Panc1 (cell line): ENCODE measurements around the gene ACSL6. TPM values are rescaled to one million over a fixed set of nuclear protein-coding genes. Genes with fewer than 3 reads are reported as not detected.

ENCODE experiments used
- ATAC-seq: fragments of 200-7000 bp; cut with Tn5 transposase; 2 replicates; pipeline ENCODE4 v1.9.1; 2020; ENCODE audit warnings: mild to moderate bottlenecking, moderate library complexity
- BruUV-seq: library from RNA; stranded (reverse); fragments of 400-500 nt; replicated peaks from 2 replicates; lab custom pipeline; 2021; lab: Mats Ljungman, UMichigan
- CTCF ChIA-PET: fragments of 300-600 bp; sonication (Branson Sonifier 250); formaldehyde crosslinking; loops from one replicate; lab custom pipeline; 2022; ENCODE audit warnings: antibody characterized with exemption; lab: Charles Lee
- POLR2A ChIA-PET: fragments of 300-600 bp; sonication (Branson Sonifier 250); formaldehyde crosslinking; loops from one replicate; lab custom pipeline; 2022; ENCODE audit warnings: antibody characterized with exemption; lab: Charles Lee
- DNase-seq: peaks from one replicate; pipeline ENCODE4 v3.0.0-alpha.2; 2010; ENCODE audit warnings: low read depth, low spot score
- H3K27ac ChIP-seq: 2 replicates; pipeline ENCODE4 v1.5.1; 2011; ENCODE audit warnings: mild to moderate bottlenecking, low read length, inconsistent platforms
- H3K27me3 ChIP-seq: fragments of 200-500 bp; sonication (Bioruptor generic); 2 replicates; pipeline ENCODE4 v1.6.0; 2014; ENCODE audit warnings: low read length, inconsistent platforms; ENCODE audit not compliant: control insufficient read depth, insufficient read depth
- H3K36me3 ChIP-seq: fragments of 200-500 bp; sonication (Bioruptor generic); 2 replicates; pipeline ENCODE4 v1.5.1; 2014; ENCODE audit warnings: inconsistent platforms, mild to moderate bottlenecking, low read length, moderate library complexity; ENCODE audit not compliant: control insufficient read depth, insufficient read depth
- H3K4me1 ChIP-seq: 2 replicates; pipeline ENCODE4 v1.5.1; 2011; ENCODE audit warnings: inconsistent platforms, mild to moderate bottlenecking, low read length, moderate library complexity; ENCODE audit not compliant: control insufficient read depth, insufficient read depth
- H3K4me3 ChIP-seq, 2 experiments: 2 replicates each; pipeline ENCODE4 v1.5.1; 2011 to 2012; ENCODE audit warnings: low read depth in 2 of 2, low read length in 2 of 2, mild to moderate bottlenecking in 2 of 2, inconsistent platforms in 1 of 2, moderate library complexity in 1 of 2
- H3K9me3 ChIP-seq: fragments of 200-500 bp; sonication (Bioruptor generic); 2 replicates; pipeline ENCODE4 v1.5.1; 2014; ENCODE audit warnings: low read depth, mild to moderate bottlenecking, inconsistent platforms, low read length, moderate library complexity; ENCODE audit not compliant: control insufficient read depth, insufficient read depth
- CTCF ChIP-seq: fragments of 450-650 bp; IDR thresholded peaks from 2 replicates; pipeline ENCODE4 v1.5.1; 2017; ENCODE audit warnings: mild to moderate bottlenecking
- POLR2AphosphoS5 ChIP-seq: IDR thresholded peaks from 2 replicates; pipeline ENCODE4 v1.6.1; 2012; ENCODE audit warnings: mild to moderate bottlenecking, low read depth, low read length, moderate library complexity
- REST ChIP-seq, 2 experiments: IDR thresholded peaks; 2 replicates each; pipeline ENCODE4 v1.6.1; 2011 to 2012; ENCODE audit warnings: low read depth in 2 of 2, control low read depth in 1 of 2, low read length in 1 of 2, mild to moderate bottlenecking in 1 of 2, moderate library complexity in 1 of 2; ENCODE audit not compliant: insufficient read depth in 1 of 2
- SIN3A ChIP-seq: IDR thresholded peaks from 2 replicates; pipeline ENCODE4 v1.6.1; 2012; ENCODE audit warnings: low read depth, mild to moderate bottlenecking, low read length, moderate library complexity, borderline replicate concordance; ENCODE audit not compliant: insufficient read depth
- TCF7L2 ChIP-seq: IDR thresholded peaks from 2 replicates; pipeline ENCODE4 v1.6.1; 2011; ENCODE audit warnings: mild to moderate bottlenecking, low read depth, low read length, inconsistent platforms
- in situ Hi-C: cut with HindIII; loops from 2 replicates; pipeline ENCODE4 v1.10.0; 2016; ENCODE audit warnings: low sequenced_read_pairs, low pct_unique_long_range_greater_than_20kb
- intact Hi-C: fragments of 100-400 bp; cut with micrococcal nuclease; formaldehyde crosslinking; loops from one replicate; pipeline ENCODE4 v1.10.0; 2022; ENCODE audit not compliant: unreplicated experiment
- total RNA-seq: library from RNA; stranded (reverse); gene quantifications from one replicate; pipeline ENCODE4 v1.2.1, GENCODE V29; 2021; ENCODE audit not compliant: unreplicated experiment

The ACSL6 gene
- total RNA-seq, 1 experiment from 2014 or later = 0.18 TPM

- no peaks in the 10 kb centered on the region for H3K4me1 ChIP-seq
- H3K36me3 ChIP-seq = no peaks in the 10 kb centered on the region
- no peak overlapping the region for H3K27ac ChIP-seq
- no peaks in the 10 kb centered on the region for H3K27me3 ChIP-seq
- ChIA-PET CTCF (interaction anchor here (0.5 kb wide), 1 partner anchor 516 kb away, joined by 3 read pairs; no protein-coding TSS in a partner anchor), POLR2A (no interaction called here)
- no TSS peak for BruUV-seq
- TF ChIP-seq SIN3A (no peak), REST (IDR thresholded peaks at IDR 0.05; ENCODE audit: insufficient read depth in 1 of 2, low read depth in 2 of 2, low read length in 1 of 2) (no peak), CTCF (no peak), TCF7L2 (no peak), POLR2AphosphoS5 (no peak)
- intact Hi-C loops = no loop called here
- H3K9me3 ChIP-seq = no peaks in the 10 kb centered on the region
- in situ Hi-C loops = no loop called here
- no peak overlapping the region for H3K4me3 ChIP-seq
- ATAC-seq (no peak), DNase-seq (no peak)
Observed at GRCh38 chr5:132050136-132050535, 38.7 kb upstream of the ACSL6 start.

GRCh38 chr5:132049559-132049958, 38.1 kb upstream of the ACSL6 start:
- H3K27me3 ChIP-seq = no peaks in the 10 kb centered on the region
- TF ChIP-seq REST (IDR thresholded peaks at IDR 0.05; ENCODE audit: insufficient read depth in 1 of 2, low read depth in 2 of 2, low read length in 1 of 2) (no peak), SIN3A (no peak), CTCF (no peak), POLR2AphosphoS5 (no peak), TCF7L2 (no peak)
- no TSS peak for BruUV-seq
- ATAC-seq (no peak), DNase-seq (no peak)
- no peaks in the 10 kb centered on the region for H3K9me3 ChIP-seq
- no peaks in the 10 kb centered on the region for H3K4me1 ChIP-seq
- in situ Hi-C loops (no loop called here), intact Hi-C loops (no loop called here)
- H3K4me3 ChIP-seq = no peak overlapping the region
- H3K36me3 ChIP-seq = no peaks in the 10 kb centered on the region
- ChIA-PET POLR2A (no interaction called here), CTCF (no interaction called here)
- no peak overlapping the region for H3K27ac ChIP-seq
